Effector memory CD4-positive, alpha-beta T cell (primary cell): ENCODE measurements around the gene PLAU.
"Not testable (repeated sequence)": the region's sequence is repeated elsewhere in the genome, so short reads cannot be mapped to it uniquely, and the experiment has no call there.

ENCODE experiments used
- DNase-seq, 3 donors: peaks; one replicate each; pipeline ENCODE4 v3.0.0-alpha.2; 2020
- H3K27ac ChIP-seq: 2 replicates; pipeline ENCODE4 v1.7.0; 2013; ENCODE audit warnings: mild to moderate bottlenecking, low read length, moderate library complexity; ENCODE audit not compliant: insufficient read depth, poor library complexity, severe bottlenecking
- H3K27me3 ChIP-seq: replicated peaks from 2 replicates; pipeline ENCODE4 v1.7.0; 2013; ENCODE audit warnings: mild to moderate bottlenecking, low read length; ENCODE audit not compliant: insufficient read depth, control insufficient read depth, poor library complexity, severe bottlenecking
- H3K36me3 ChIP-seq: 2 replicates; pipeline ENCODE4 v1.7.0; 2013; ENCODE audit warnings: mild to moderate bottlenecking, low read length, moderate library complexity; ENCODE audit not compliant: control insufficient read depth, insufficient read depth
- H3K4me1 ChIP-seq: 2 replicates; pipeline ENCODE4 v1.7.0; 2013; ENCODE audit warnings: low read length, mild to moderate bottlenecking; ENCODE audit not compliant: control insufficient read depth, insufficient read depth, poor library complexity, severe bottlenecking
- H3K4me3 ChIP-seq: 2 replicates; pipeline ENCODE4 v1.7.0; 2013; ENCODE audit warnings: low read length, low read depth, mild to moderate bottlenecking; ENCODE audit not compliant: insufficient read depth, poor library complexity, severe bottlenecking
- H3K9me3 ChIP-seq: 2 replicates; pipeline ENCODE4 v1.7.0; 2013; ENCODE audit warnings: mild to moderate bottlenecking, low read length, moderate library complexity; ENCODE audit not compliant: control insufficient read depth

The PLAU gene

DNA sequence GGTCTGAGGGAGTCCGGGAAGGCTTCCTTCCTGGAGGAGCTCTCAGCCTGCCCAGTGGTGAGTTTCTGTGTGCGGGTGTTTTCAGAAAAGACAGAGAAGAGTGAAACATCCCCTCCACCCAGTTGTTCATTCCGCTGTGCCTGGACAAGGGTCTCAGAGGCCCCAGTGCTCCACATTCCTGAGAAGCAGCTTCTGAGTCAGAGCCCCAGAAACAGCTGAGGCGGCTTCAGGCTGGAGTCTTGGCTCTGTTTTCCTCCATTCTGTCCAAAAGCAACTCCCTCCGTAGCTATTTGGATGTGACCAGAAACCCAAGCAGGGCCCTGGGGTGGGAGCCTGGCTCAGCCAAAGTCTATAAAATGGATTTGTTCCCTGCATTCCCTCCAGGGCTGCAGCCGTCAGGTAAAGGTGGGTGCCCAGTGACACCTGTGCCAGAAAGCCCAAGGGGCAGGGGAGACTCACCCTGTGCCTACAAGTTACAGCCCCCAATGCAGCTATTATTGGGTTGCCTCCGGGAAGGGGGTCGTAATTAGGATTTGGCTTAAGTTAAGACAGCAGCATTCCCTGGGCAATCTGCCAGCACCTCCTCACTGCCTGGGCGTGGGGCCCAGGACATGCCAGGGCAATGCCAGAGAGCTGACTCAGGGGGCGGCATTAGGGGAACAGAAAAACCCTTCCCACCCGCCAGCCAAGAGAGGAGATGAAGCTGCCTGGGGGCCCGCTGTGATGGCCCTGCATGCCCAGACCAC lies 23.5 kb upstream of the PLAU start:
- no peak for DNase-seq
- H3K4me3 ChIP-seq = no peak overlapping the region
- H3K9me3 ChIP-seq = no peaks in the 10 kb centered on the region
- no peaks in the 10 kb centered on the region for H3K27me3 ChIP-seq
- H3K4me1 ChIP-seq = no peaks in the 10 kb centered on the region
- no peak overlapping the region for H3K27ac ChIP-seq
- no peaks in the 10 kb centered on the region for H3K36me3 ChIP-seq

DNA sequence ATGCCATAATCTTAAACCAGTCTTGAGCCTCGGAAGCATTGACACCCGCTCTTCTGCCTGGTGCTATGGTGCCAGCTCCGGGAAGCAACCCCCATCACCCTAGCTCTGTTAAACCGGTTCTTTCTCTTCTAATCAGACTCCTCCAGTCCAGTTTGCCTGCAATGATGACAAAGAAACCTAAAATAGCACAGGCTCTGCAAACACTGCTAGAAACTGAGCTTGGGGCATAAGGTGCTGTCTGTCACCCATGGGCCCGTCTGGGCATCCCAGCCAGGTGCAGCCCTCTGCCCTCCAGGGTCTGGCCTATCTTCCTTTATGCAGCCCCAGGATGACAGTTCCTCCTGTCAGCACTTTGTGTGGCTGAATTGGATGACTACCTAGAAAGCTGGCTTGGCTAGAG lies 22.4 kb upstream of the PLAU start:
- no peak for DNase-seq
- Histone ChIP-seq H3K27me3 (no peaks in the 10 kb centered on the region), H3K27ac (no peak overlapping the region), H3K36me3 (no peaks in the 10 kb centered on the region), H3K4me3 (no peak overlapping the region), H3K4me1 (no peaks in the 10 kb centered on the region), H3K9me3 (no peaks in the 10 kb centered on the region)

DNA sequence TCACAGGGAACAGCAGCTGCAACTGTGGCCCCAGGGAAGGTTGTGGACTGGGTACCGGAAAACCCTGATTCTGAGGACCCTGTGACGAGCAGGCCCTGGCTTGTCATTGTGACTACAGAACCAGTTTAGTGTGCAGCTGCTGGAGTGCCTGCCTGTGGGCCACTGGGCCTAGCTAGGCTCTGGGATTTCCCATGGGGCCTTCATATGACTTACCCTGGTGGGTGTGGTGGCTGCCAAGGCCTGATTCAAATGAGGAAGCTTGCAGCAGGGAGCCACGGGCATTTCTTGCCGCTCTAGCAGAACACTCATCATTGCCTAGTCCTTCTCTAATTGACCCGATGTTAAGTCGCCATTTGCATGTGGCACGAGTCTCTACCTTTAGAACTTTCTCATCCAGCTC lies 21.9 kb upstream of the PLAU start:
- Histone ChIP-seq H3K9me3 (no peaks in the 10 kb centered on the region), H3K4me1 (no peaks in the 10 kb centered on the region), H3K27me3 (no peaks in the 10 kb centered on the region), H3K36me3 (no peaks in the 10 kb centered on the region), H3K4me3 (no peak overlapping the region), H3K27ac (no peak overlapping the region)
- no peak for DNase-seq

DNA sequence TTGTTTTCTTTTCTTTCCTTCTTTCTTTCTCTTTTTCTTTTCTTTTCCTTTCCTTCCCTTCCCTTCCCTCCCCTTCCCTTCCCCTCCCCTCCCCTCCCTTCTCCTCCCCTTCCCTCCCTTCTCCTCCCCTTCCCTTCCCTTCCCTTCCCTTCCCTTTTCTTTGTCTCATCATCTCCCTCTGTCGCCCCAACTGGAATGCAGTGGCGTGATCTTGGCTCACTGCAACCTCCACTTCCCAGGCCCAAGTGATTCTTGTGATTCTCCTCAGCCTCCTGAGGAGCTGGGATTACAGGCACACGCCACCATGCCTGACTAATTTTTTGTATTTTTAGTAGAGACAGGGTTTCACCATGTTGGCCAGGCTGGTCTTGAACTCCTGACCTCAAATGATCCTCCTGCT lies 21.5 kb upstream of the PLAU start:
- not testable (repeated sequence) for H3K4me1 ChIP-seq, H3K4me3 ChIP-seq, H3K9me3 ChIP-seq, H3K27me3 ChIP-seq, H3K36me3 ChIP-seq, H3K27ac ChIP-seq, DNase-seq

DNA sequence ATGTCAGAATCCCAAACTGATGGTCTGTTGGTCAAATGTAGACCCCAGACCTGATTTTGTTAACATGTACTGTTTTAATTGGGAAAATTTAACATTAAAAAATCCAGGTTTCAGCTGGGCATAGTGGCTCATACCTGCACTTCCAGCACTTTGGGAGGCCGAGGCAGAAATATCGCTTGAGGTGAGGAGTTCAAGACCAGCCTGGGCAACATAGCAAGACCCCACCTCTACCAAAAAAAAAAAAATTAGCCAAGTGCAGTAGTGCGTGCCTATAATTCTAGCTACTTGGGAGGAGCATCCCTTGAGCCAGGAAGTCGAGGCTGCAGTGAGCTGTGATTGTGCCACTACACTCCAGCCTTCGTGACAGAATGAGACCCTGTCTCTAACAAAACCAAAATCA lies 20.7 kb upstream of the PLAU start:
- Histone ChIP-seq H3K4me3 (no peak overlapping the region), H3K27me3 (no peaks in the 10 kb centered on the region), H3K4me1 (no peaks in the 10 kb centered on the region), H3K27ac (no peak overlapping the region), H3K9me3 (no peaks in the 10 kb centered on the region), H3K36me3 (no peaks in the 10 kb centered on the region)
- DNase-seq = no peak

DNA sequence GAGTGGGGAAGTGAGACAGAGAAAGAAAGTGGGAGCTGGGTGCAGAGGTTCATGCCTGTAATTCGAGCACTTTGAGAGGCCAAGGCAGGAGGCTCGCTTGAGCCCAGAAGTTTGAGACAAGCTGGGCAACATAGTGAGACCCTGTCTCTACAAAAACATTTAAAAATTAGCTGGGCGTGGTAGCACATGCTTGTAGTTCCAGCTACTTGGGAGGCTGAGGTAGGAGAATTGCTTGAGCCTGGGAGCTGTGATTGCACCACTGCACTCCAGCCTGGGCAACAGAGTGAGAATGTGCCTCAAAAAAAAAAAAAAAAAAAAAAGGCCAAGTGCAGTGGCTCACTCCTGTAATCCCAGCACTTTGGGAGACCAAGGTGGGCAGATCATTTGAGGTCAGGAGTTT lies 20.1 kb upstream of the PLAU start:
- not testable (repeated sequence) for H3K27me3 ChIP-seq, H3K9me3 ChIP-seq, H3K36me3 ChIP-seq, H3K4me1 ChIP-seq, H3K4me3 ChIP-seq, DNase-seq, H3K27ac ChIP-seq

DNA sequence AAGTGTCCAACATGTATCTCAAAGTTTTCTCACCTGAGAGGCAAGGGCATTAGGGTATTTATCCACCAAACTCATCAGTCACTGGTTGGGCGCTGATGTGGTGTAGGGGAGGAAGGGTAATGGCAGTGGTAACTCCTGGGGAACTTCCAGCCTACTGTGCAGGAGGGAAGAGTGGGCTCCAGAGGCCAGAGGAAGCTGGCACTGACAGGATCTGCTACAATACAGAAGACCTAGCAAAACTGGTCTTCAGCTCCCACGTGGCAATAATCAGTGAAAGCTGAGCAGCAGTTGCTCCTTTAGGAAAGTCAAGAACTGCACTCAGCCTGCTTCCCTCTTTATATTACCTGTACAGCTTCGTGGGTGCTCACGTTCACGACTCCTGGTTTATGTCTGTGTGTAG lies 19.4 kb upstream of the PLAU start:
- H3K27ac ChIP-seq = no peak overlapping the region
- DNase-seq = no peak
- no peaks in the 10 kb centered on the region for H3K4me1 ChIP-seq
- no peaks in the 10 kb centered on the region for H3K27me3 ChIP-seq
- H3K4me3 ChIP-seq = no peak overlapping the region
- no peaks in the 10 kb centered on the region for H3K9me3 ChIP-seq
- H3K36me3 ChIP-seq = no peaks in the 10 kb centered on the region

DNA sequence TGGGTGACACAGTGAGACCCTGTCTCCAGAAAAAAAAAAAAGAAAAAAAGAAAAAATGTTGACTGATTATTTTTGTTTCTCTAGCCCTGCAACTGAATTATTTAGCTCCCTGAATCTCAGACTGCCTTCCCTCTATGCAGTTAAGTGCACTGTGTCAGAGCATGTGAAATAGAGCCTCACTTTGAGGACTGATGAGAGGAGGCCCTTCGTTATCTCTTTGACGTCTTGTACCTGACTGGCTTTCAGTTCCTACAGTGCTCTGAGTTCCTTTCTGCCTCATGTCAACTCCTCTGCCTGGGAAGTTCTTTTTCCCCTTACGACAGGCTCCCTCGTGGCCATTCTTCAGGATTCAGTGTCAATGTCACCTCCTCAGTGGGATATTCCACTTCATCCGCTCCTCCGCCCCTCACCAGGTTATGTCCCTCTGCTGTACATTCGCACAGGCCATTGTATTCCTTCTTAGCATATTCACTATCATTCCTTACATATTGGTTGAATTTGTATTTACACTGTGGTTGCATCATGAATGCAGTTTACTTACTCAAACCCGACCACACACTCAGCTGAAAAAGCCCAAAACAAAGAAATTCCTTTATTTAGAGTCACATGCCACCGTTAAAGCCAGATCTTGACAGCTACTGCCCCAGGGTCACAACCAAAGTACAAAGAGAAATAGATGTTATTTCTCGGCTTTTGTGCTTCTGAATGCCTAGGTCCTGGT lies 18.5 kb upstream of the PLAU start:
- H3K27me3 ChIP-seq = no peaks in the 10 kb centered on the region
- H3K4me1 ChIP-seq = no peaks in the 10 kb centered on the region
- H3K4me3 ChIP-seq = no peak overlapping the region
- no peaks in the 10 kb centered on the region for H3K9me3 ChIP-seq
- H3K27ac ChIP-seq = no peak overlapping the region
- no peak for DNase-seq
- no peaks in the 10 kb centered on the region for H3K36me3 ChIP-seq

DNA sequence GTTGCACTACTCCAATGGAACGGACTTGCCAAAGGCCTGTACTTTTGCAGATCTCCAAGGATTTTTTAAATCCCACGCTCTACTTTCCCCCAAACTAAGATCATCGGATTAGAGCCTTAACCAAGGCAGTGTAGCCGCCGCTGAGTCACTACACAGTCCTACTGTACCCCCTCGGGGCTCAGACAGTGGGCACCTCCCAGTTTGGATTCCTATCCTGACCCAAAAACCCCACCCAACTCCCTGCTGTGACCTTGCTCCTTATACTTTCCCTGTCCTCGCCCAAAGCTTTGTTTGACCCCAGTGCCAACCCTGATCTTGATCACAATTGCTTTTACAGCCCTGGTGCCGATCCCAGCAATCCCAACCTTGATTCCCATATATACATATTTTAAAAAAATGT lies 17.5 kb upstream of the PLAU start:
- DNase-seq = no peak
- Histone ChIP-seq H3K36me3 (no peaks in the 10 kb centered on the region), H3K9me3 (no peaks in the 10 kb centered on the region), H3K4me1 (no peaks in the 10 kb centered on the region), H3K4me3 (no peak overlapping the region), H3K27ac (no peak overlapping the region), H3K27me3 (no peaks in the 10 kb centered on the region)

DNA sequence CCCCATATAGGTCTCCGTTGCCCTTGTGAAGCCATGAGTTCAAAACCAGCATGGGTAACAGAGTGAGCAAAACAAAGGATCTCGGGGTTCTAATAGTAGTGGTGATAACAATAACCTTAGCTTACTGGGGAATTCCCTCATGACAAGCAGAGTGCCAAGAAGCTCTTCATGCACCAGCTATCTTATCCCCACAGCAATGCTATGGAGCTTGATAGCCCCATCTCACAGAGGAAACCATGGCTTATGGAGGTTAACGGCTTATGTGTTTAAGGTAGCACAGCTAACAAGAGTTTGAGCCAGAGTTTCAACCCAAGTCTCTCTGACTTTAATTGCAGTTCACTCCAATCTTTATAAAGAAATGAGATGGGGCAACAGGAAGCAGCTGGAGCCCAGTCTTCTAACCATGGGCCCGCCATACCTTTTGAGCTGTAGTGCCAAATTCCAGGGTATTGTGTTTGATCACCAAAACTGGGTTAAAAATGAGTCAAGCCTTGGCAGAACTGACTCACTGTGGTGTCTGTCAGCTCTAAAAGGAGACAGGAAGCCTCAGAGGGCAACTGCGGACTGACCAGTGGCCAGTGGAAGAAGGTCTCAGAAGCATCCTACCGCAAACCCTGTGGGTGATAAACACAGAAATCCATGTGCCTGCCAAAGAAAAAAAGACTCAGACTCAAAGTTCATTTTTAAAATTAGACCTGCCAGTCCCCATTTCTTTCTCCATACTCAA lies 16.5 kb upstream of the PLAU start:
- no peaks in the 10 kb centered on the region for H3K9me3 ChIP-seq
- DNase-seq = no peak
- no peaks in the 10 kb centered on the region for H3K36me3 ChIP-seq
- H3K27me3 ChIP-seq = no peaks in the 10 kb centered on the region
- H3K27ac ChIP-seq = no peak overlapping the region
- no peaks in the 10 kb centered on the region for H3K4me1 ChIP-seq
- H3K4me3 ChIP-seq = no peak overlapping the region
